Cardiac fibroblast (primary cell): ENCODE data around the gene ZNF716.
"Not testable (repeated sequence)": the region's sequence is repeated elsewhere in the genome, so short reads cannot be mapped to it uniquely, and the experiment has no call there.

Experiments
- DNase-seq, 2 donors: peaks; one replicate each; pipeline versions ENCODE4 v3.0.0 to v3.0.0-alpha.2; 2010; ENCODE audit warnings: low read depth in 2 of 2
- H3K4me3 ChIP-seq, 2 donors: replicated peaks in 1 of 2; 1 replicate in 1 of 2; 2 replicates in 1 of 2; pipeline ENCODE4 v1.5.1; 2011; ENCODE audit warnings: low read depth in 2 of 2, low read length in 2 of 2, mild to moderate bottlenecking in 2 of 2, moderate library complexity in 1 of 2
- CTCF ChIP-seq: IDR thresholded peaks from one replicate; pipeline ENCODE4 v1.5.1; 2011; ENCODE audit warnings: low read depth, mild to moderate bottlenecking, low read length, inconsistent platforms

The ZNF716 gene

DNA sequence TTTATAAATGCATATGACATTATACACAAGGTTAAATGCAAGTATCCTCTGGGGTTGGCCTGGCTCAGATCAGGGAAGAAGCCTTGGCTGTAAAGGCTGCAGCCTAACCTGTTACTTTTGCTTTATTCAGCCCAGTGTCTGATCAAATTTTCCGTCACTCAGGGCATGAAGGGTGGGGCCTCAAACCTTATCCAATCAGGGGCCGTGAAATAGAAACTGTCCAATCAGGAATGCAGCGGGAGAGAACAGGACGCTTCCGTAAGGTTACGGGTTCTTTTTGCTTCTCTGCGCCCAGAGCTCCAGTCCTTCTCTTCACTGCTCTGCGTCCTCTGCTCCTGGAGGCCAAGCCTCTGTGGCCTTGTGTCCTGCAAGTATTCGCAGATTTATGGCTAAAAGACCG, at the start of gene ZNF716:
ZNF716 (plus strand) TSS at position 274 of the 400 bp plus-strand sequence; CDS start at position 386, 112 bp downstream.
- TF ChIP-seq CTCF, result no peak
- no peak for DNase-seq
- H3K4me3 ChIP-seq, result no peak within 1 kb of the TSS

DNA sequence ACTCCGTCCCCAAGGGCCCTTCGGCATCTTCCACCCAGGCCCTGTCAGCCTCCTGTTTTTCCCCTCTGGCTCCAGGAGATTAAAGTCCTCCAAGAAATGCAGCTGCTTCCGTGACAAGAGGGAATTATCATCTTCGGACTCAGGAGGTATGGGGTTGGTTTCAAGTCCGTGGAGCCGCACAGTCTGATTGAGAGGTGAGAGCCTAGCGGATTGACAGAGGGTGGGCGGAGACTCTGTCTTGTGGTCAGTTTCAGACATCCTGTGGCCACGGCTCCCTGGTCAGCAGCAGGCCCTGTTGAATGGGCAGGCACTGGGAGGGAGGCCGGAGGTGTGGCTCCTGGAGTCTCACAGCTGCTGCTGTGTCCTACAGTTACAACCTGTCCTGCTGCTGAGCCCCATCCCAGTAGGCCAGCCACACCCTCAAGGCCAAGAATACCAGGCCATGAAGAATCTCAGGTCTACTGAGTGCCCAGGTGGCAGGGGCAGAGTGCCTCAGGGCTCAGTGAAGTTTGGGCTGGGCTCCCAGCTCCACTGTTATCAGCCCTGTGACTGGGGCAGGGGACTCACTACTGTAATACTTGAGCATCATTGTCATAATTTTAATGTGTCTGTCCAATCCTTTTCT, 49.3 kb upstream of the ZNF716 start:
- no peak for DNase-seq
- H3K4me3 ChIP-seq, result no peak overlapping the region
- TF ChIP-seq CTCF, result no peak

GRCh38 chr7:57403051-57403450, 46.9 kb upstream of the ZNF716 start:
- H3K4me3 ChIP-seq, DNase-seq: not testable (repeated sequence)

- DNase-seq, result no peak
- TF ChIP-seq CTCF, result no peak
- H3K4me3 ChIP-seq, result no peak overlapping the region
Observed at GRCh38 chr7:57403601-57404342, 46.2 kb upstream of the ZNF716 start.

GRCh38 chr7:57404343-57404966, 45.5 kb upstream of the ZNF716 start:
- no peak overlapping the region for H3K4me3 ChIP-seq
- no peak for TF ChIP-seq CTCF
- DNase-seq, result no peak

GRCh38 chr7:57404967-57405421, 45.0 kb upstream of the ZNF716 start:
- H3K4me3 ChIP-seq, result no peak overlapping the region
- no peak for DNase-seq
- no peak for TF ChIP-seq CTCF

DNA sequence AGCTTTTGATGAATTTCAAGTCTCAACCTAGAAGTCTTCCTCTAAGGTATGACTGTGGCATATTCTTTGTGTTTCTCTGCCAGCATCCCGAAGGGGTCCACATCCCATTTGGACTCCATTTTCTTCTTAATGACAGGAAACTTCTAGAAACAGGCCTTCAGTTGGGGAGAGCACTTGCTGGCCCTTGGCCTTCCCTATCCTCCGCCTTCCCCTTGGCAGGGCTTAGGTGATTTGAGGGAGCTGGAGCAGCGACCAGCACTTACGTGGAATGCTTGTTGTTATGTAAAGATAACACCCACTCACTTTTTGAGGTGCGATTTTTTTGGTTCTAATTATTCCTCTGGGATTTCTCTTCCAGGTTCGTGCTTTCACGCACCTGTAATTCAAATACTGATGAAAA, 42.9 kb upstream of the ZNF716 start:
- TF ChIP-seq CTCF, result no peak
- DNase-seq, result no peak
- no peak overlapping the region for H3K4me3 ChIP-seq
